Occipital lobe (tissue), 2 donors: ENCODE measurements around the gene KLK7. TPM values are rescaled to one million over a fixed set of nuclear protein-coding genes. Genes with fewer than 3 reads are reported as not detected.

ENCODE experiments used
- DNase-seq: peaks from one replicate; lab custom pipeline; 2025; lab: John Stamatoyannopoulos, UW
- total RNA-seq: library from RNA; depleted of rRNA; stranded (reverse); fragments of >200 nt; gene quantifications from one replicate; pipeline ENCODE4 v1.2.3, GENCODE V29; 2014

KLK7 gene
- total RNA-seq, 1 donor from 2014 or later = not detected

- no peak for DNase-seq
Measured at GRCh38 chr19:50933640-50934039, 50.1 kb downstream of the KLK7 start.

- no peak for DNase-seq
Measured at GRCh38 chr19:50932690-50933083, 51.0 kb downstream of the KLK7 start.

GRCh38 chr19:50932018-50932689, 51.6 kb downstream of the KLK7 start:
- no peak for DNase-seq

GRCh38 chr19:50931023-50931422, 52.7 kb downstream of the KLK7 start:
- no peak for DNase-seq

- DNase-seq = no peak
Measured at GRCh38 chr19:50928831-50929230, 54.9 kb downstream of the KLK7 start.

Other genes starting within 250 kb of the KLK7 start
- not detected for gene GPR32, start 213.5 kb downstream of the KLK7 start, total RNA-seq
- gene ACP4, start 193.5 kb downstream of the KLK7 start, total RNA-seq = not detected
- not detected for gene KLK1, start 160.1 kb downstream of the KLK7 start, total RNA-seq
- gene KLK15, start 150.3 kb downstream of the KLK7 start, total RNA-seq = not detected
- not detected for gene KLK3, start 129.0 kb downstream of the KLK7 start, total RNA-seq
- not detected for gene KLK2, start 110.5 kb downstream of the KLK7 start, total RNA-seq
- not detected for gene KLK4, start 72.5 kb downstream of the KLK7 start, total RNA-seq
- gene KLK5, start 30.9 kb downstream of the KLK7 start, total RNA-seq = not detected
- gene KLK6, start 14.3 kb downstream of the KLK7 start, total RNA-seq = not detected
- not detected for gene KLK8, start 17.7 kb upstream of the KLK7 start, total RNA-seq
- not detected for gene KLK10, start 35.8 kb upstream of the KLK7 start, total RNA-seq
- not detected for gene KLK11, start 42.7 kb upstream of the KLK7 start, total RNA-seq
- not detected for gene KLK12, start 51.1 kb upstream of the KLK7 start, total RNA-seq
- not detected for gene KLK13, start 81.2 kb upstream of the KLK7 start, total RNA-seq
- gene KLK14, start 99.0 kb upstream of the KLK7 start, total RNA-seq = not detected
- gene CTU1, start 124.5 kb upstream of the KLK7 start, total RNA-seq = 4.5 TPM
- 0.78 TPM for gene SIGLEC9, start 141.0 kb upstream of the KLK7 start, total RNA-seq
- 0.16 TPM for gene SIGLEC7, start 158.4 kb upstream of the KLK7 start, total RNA-seq
- 0.16 TPM for gene CD33, start 241.2 kb upstream of the KLK7 start, total RNA-seq